Hepatocyte (in vitro differentiated cells): ENCODE measurements around the gene WDR1. TPM values are rescaled to one million over a fixed set of nuclear protein-coding genes. Genes with fewer than 3 reads are reported as not detected.

ENCODE experiments used
- DNase-seq: peaks from one replicate; pipeline ENCODE4 v3.0.0-alpha.2; 2016; ENCODE audit warnings: low spot score
- H2AFZ ChIP-seq: fragments of 200-600 bp; sonication (generic); 2 replicates; pipeline ENCODE4 v1.6.0; 2016; ENCODE audit warnings: antibody characterized with exemption, mild to moderate bottlenecking
- H3K27ac ChIP-seq: fragments of 200-600 bp; sonication (generic); 2 replicates; pipeline ENCODE4 v1.5.1; 2016; ENCODE audit warnings: mild to moderate bottlenecking
- H3K27me3 ChIP-seq: fragments of 200-600 bp; sonication (generic); 2 replicates; pipeline ENCODE4 v1.6.1; 2016
- H3K36me3 ChIP-seq: fragments of 200-600 bp; sonication (generic); replicated peaks from 2 replicates; pipeline ENCODE4 v1.5.1; 2016; ENCODE audit warnings: low read depth; ENCODE audit not compliant: insufficient read depth
- H3K4me1 ChIP-seq: fragments of 200-600 bp; sonication (generic); 2 replicates; pipeline ENCODE4 v1.5.1; 2016; ENCODE audit warnings: mild to moderate bottlenecking, moderate library complexity; ENCODE audit not compliant: insufficient read depth
- H3K4me2 ChIP-seq: fragments of 200-600 bp; sonication (generic); 2 replicates; pipeline ENCODE4 v1.6.0; 2016
- H3K4me3 ChIP-seq: fragments of 200-600 bp; sonication (generic); 2 replicates; pipeline ENCODE4 v1.5.1; 2016; ENCODE audit warnings: mild to moderate bottlenecking
- H3K79me2 ChIP-seq: fragments of 200-600 bp; sonication (generic); 2 replicates; pipeline ENCODE4 v1.6.0; 2017; ENCODE audit warnings: mild to moderate bottlenecking
- H3K9me2 ChIP-seq: fragments of 200-600 bp; sonication (generic); replicated peaks from 2 replicates; pipeline ENCODE4 v1.6.0; 2017; ENCODE audit warnings: mild to moderate bottlenecking; ENCODE audit not compliant: insufficient read depth
- H3K9me3 ChIP-seq: fragments of 200-600 bp; sonication (generic); 2 replicates; pipeline ENCODE4 v1.5.1; 2016; ENCODE audit warnings: low read depth, mild to moderate bottlenecking
- H4K20me1 ChIP-seq: fragments of 200-600 bp; sonication (generic); 2 replicates; pipeline ENCODE4 v1.6.0; 2016; ENCODE audit warnings: mild to moderate bottlenecking; ENCODE audit not compliant: insufficient read depth, poor library complexity, severe bottlenecking
- EZH2 ChIP-seq: fragments of 200-600 bp; sonication (generic); IDR thresholded peaks from 2 replicates; pipeline ENCODE4 v1.6.1; 2016; ENCODE audit warnings: antibody characterized with exemption, mild to moderate bottlenecking, borderline replicate concordance
- EZH2phosphoT487 ChIP-seq: fragments of 200-600 bp; sonication (generic); IDR thresholded peaks from one replicate; pipeline ENCODE4 v1.6.1; 2018; ENCODE audit warnings: antibody characterized with exemption, mild to moderate bottlenecking, low read depth, moderate library complexity; ENCODE audit not compliant: unreplicated experiment, severe bottlenecking
- WGBS: methylation state at CpG from one replicate; pipeline ENCODE4 v1.1.6; 2016; ENCODE audit warnings: low lambda C conversion rate; ENCODE audit errors: missing lambda C conversion rate; 5-methylcytosine and 5-hydroxymethylcytosine counted together
- polyA plus RNA-seq: library from polyadenylated mRNA; unstranded; fragments of >200 nt; fragmentation: Nextera tagmentation; extraction: Ambion mirVana; gene quantifications from 2 replicates; pipeline ENCODE4 v1.2.1, GENCODE V29; 2016
- total RNA-seq: library from RNA; depleted of rRNA; stranded (reverse); fragments of >200 nt; gene quantifications from 2 replicates; pipeline ENCODE4 v1.2.3, GENCODE V29; 2014
- TF ChIP-seq, protein P1 (sequence below): fragments of 200-600 bp; sonication (generic); IDR thresholded peaks from 2 replicates; pipeline ENCODE4 v1.5.1; 2016; ENCODE audit warnings: antibody characterized with exemption, mild to moderate bottlenecking; ENCODE audit not compliant: poor library complexity

WDR1 gene
- total and polyA plus RNA-seq, 2 experiments from 2014 or later = 176 to 179 TPM

DNA sequence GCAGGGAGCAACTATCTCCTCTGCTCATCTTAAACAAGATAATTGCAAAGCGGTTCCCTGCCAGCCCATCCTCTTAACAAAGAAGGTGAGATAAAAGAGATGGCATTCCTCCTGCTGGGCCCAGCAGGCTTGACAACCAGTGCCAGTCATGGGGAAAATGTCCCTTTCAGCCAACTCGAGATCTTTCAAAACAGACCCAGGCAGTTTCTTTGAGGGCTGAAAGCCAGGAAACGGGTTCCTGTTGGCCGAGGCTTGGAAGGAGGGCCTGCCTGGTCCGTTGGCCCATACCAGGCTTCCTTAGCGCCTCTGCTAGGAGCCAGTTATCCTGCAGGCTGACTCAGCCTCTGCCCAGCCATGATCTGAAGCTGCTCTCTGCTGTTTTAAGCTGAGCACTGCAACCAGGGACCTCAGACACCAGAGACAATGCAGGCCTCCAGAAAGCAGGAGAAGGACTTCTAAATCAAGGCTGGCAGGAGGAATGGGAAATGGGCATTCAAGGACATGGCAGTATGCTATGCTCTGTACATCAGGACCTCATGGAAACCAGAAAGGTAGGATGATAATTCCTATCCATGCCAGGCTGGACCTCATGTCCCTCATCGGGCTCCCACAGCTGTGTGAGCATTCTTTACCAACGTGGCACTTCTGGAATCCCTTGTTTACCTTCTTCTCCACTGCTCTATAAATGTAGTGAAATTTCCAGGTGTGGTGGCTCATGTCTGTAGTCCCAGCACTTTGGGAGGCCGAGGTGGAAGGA is 52.9 kb downstream of the WDR1 start:
- Histone ChIP-seq H3K9me2 (no peaks in the 10 kb centered on the region), H3K36me3 (no peaks in the 10 kb centered on the region), H3K4me2 (no peak overlapping the region), H4K20me1 (no peaks in the 10 kb centered on the region), H3K4me1 (no peaks in the 10 kb centered on the region), H3K9me3 (no peaks in the 10 kb centered on the region), H3K27me3 (no peaks in the 10 kb centered on the region), H3K4me3 (no peak overlapping the region), H2AFZ (no peak overlapping the region), H3K79me2 (no peaks in the 10 kb centered on the region), H3K27ac (no peak overlapping the region)
- 44% methylated on average over 9 of the region's 9 CpGs for WGBS
- peak; percentile 76 for DNase-seq
- no peak for TF ChIP-seq EZH2phosphoT487
- TF ChIP-seq, protein P1, sequence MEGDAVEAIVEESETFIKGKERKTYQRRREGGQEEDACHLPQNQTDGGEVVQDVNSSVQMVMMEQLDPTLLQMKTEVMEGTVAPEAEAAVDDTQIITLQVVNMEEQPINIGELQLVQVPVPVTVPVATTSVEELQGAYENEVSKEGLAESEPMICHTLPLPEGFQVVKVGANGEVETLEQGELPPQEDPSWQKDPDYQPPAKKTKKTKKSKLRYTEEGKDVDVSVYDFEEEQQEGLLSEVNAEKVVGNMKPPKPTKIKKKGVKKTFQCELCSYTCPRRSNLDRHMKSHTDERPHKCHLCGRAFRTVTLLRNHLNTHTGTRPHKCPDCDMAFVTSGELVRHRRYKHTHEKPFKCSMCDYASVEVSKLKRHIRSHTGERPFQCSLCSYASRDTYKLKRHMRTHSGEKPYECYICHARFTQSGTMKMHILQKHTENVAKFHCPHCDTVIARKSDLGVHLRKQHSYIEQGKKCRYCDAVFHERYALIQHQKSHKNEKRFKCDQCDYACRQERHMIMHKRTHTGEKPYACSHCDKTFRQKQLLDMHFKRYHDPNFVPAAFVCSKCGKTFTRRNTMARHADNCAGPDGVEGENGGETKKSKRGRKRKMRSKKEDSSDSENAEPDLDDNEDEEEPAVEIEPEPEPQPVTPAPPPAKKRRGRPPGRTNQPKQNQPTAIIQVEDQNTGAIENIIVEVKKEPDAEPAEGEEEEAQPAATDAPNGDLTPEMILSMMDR = peak; percentile 67

DNA sequence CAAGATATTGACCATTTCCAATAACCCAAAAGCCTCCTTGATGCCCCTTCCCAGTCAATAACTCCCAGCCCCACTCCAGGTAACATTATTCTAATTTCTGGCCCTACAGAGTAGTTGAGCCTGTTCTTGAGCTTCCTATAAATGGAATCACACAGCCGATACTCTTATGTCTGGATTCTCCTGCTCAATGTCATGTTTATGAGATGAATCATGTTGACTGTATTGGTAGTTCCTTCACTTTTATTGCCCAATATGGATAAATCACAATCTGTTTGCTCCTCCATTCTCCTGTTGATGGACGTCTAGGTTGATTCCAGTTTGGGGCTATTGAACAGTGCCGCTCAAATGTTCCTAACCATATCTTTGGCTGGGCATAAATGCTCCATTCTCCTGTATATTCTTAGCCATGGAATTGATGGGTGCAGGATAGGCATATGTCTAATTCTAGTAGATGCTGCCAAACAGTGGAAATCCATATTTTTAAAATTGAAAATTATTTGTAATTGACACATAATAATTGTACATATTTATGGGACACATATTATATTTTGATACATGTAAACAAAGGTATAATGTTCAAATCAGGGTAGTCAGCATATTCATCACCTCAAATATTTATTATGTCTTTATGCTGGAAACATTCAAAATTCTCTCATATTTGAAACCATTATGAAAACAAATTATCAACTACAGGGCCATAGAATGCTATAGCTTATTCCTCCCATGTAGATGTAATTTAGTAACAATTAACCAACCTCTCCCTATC is 54.8 kb downstream of the WDR1 start:
- Histone ChIP-seq H2AFZ (no peak overlapping the region), H3K27ac (no peak overlapping the region), H3K36me3 (no peaks in the 10 kb centered on the region), H3K9me3 (no peaks in the 10 kb centered on the region), H3K4me1 (no peaks in the 10 kb centered on the region), H3K79me2 (no peaks in the 10 kb centered on the region), H3K27me3 (no peaks in the 10 kb centered on the region), H3K4me3 (no peak overlapping the region), H4K20me1 (no peaks in the 10 kb centered on the region), H3K9me2 (no peaks in the 10 kb centered on the region), H3K4me2 (no peak overlapping the region)
- TF ChIP-seq, protein P1 = no peak
- TF ChIP-seq EZH2phosphoT487 = no peak
- no peak for TF ChIP-seq EZH2
- 91% methylated on average over 3 of the region's 3 CpGs for WGBS
- no peak for DNase-seq

DNA sequence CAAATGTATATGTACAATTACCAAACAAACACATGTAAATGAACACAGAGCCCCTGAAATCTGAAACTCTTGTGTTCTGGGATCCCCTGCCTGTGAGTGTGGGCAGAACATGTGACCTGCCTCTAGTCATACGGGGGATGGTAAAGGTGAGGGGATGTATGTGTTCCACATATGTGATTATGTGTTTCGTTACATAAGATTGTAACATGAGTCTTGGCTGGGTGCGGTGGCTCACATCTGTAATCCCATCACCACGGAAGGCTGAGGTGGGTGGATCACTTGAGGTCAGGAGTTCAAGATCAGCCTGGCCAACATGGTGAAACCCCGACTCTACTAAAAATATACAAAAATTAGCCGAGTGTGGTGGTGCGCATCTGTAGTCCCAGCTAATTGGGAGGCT is 58.2 kb downstream of the WDR1 start:
- Histone ChIP-seq H3K9me2 (no peaks in the 10 kb centered on the region), H3K9me3 (no peaks in the 10 kb centered on the region), H3K4me3 (no peak overlapping the region), H3K4me1 (no peaks in the 10 kb centered on the region), H3K36me3 (no peaks in the 10 kb centered on the region), H3K27ac (no peak overlapping the region), H2AFZ (no peak overlapping the region), H3K79me2 (no peaks in the 10 kb centered on the region), H3K4me2 (no peak overlapping the region), H3K27me3 (no peaks in the 10 kb centered on the region), H4K20me1 (no peaks in the 10 kb centered on the region)
- no peak for TF ChIP-seq EZH2
- no peak for TF ChIP-seq EZH2phosphoT487
- TF ChIP-seq, protein P1 = no peak
- 97% methylated on average over 7 of the region's 7 CpGs for WGBS
- no peak for DNase-seq
